GM12878 (cell line): Measurements from ENCODE around the gene TCF20. TPM values are rescaled to one million over a fixed set of nuclear protein-coding genes. Genes with fewer than 3 reads are reported as not detected.

ENCODE experiments used
- ATF7 ChIP-seq: fragments of 450-650 bp; IDR thresholded peaks from 2 replicates; pipeline ENCODE4 v1.6.1; 2016; ENCODE audit warnings: low read depth, mild to moderate bottlenecking
- BCL11A ChIP-seq: IDR thresholded peaks from 2 replicates; pipeline ENCODE4 v1.6.1; 2011; ENCODE audit warnings: low read depth, low read length
- BHLHE40 ChIP-seq, 2 experiments: fragments of 450-650 bp in 1 of 2; IDR thresholded peaks; 2 replicates each; pipeline ENCODE4 v1.6.1; 2011 to 2017; ENCODE audit warnings: low read depth in 2 of 2, borderline replicate concordance in 1 of 2, improper control_type of control experiment in 1 of 2, low read length in 1 of 2, mild to moderate bottlenecking in 1 of 2
- E4F1 ChIP-seq: fragments of 450-650 bp; IDR thresholded peaks from 2 replicates; pipeline ENCODE4 v1.6.1; 2018; ENCODE audit warnings: borderline replicate concordance, mild to moderate bottlenecking; ENCODE audit not compliant: partially characterized antibody
- ESRRA ChIP-seq: IDR thresholded peaks from 2 replicates; pipeline ENCODE4 v1.6.1; 2012; ENCODE audit warnings: mild to moderate bottlenecking, low read length, improper control_type of control experiment
- FOS ChIP-seq: IDR thresholded peaks from 3 replicates; pipeline ENCODE4 v1.6.1; 2011; ENCODE audit warnings: borderline replicate concordance; ENCODE audit not compliant: insufficient read length; ENCODE audit errors: extremely low read depth
- HSF1 ChIP-seq: fragments of 150-350 bp; IDR thresholded peaks from 2 replicates; pipeline ENCODE4 v1.6.1; 2014; ENCODE audit warnings: mild to moderate bottlenecking, low read depth, low read length
- PML ChIP-seq: IDR thresholded peaks from 2 replicates; pipeline ENCODE4 v1.6.1; 2012; ENCODE audit warnings: low read length, inconsistent platforms
- RAD21 ChIP-seq: IDR thresholded peaks from 2 replicates; pipeline ENCODE4 v1.6.1; 2011; ENCODE audit warnings: mild to moderate bottlenecking, low read depth, low read length, moderate library complexity; ENCODE audit not compliant: insufficient read depth
- TAF1 ChIP-seq: IDR thresholded peaks from 2 replicates; pipeline ENCODE4 v1.6.1; 2011; ENCODE audit warnings: mild to moderate bottlenecking, low read depth, low read length, borderline replicate concordance
- USF1 ChIP-seq: IDR thresholded peaks from 2 replicates; pipeline ENCODE4 v1.6.1; 2011; ENCODE audit warnings: borderline replicate concordance, low read depth, mild to moderate bottlenecking, moderate library complexity, mixed read lengths, low read length; ENCODE audit not compliant: insufficient read depth; ENCODE audit errors: extremely low read length
- WRNIP1 ChIP-seq: IDR thresholded peaks from 2 replicates; pipeline ENCODE4 v1.6.1; 2011; ENCODE audit warnings: low read depth, low read length, improper control_type of control experiment, borderline replicate concordance
- ZNF24 ChIP-seq: fragments of 450-650 bp; IDR thresholded peaks from 2 replicates; pipeline ENCODE4 v1.6.1; 2017; ENCODE audit warnings: antibody characterized with exemption, mild to moderate bottlenecking
- ZZZ3 ChIP-seq: IDR thresholded peaks from 2 replicates; pipeline ENCODE4 v1.6.1; 2011; ENCODE audit warnings: low read depth; ENCODE audit not compliant: control insufficient read depth, insufficient read length
- polyA plus RNA-seq, 11 experiments: library from polyadenylated mRNA; depleted of rRNA in 4 of 11; unstranded in 6 of 11; stranded (reverse) in 5 of 11; fragments of >200 nt; fragmentation: Nextera tagmentation in 4 of 11; fragmentation: Illumina TruSeq in 1 of 11; extraction: Ambion mirVana in 4 of 11; extraction: Trizol in 1 of 11; gene quantifications; 1 replicate in 1 of 11; 2 replicates in 10 of 11; pipeline versions ENCODE4 v1.2.1 to v1.2.3, GENCODE V29; 2011 to 2016; ENCODE audit warnings: inconsistent platforms in 2 of 11, missing spikeins in 2 of 11, low read depth in 1 of 11
- total RNA-seq, 4 experiments: library from RNA; depleted of rRNA in 3 of 4; stranded (reverse); fragments of >200 nt in 3 of 4; fragmentation: Illumina TruSeq in 1 of 4; extraction: Trizol in 1 of 4; gene quantifications; 2 replicates each; pipeline versions ENCODE4 v1.2.1 to v1.2.3, GENCODE V29; 2013 to 2021
- TF ChIP-seq, protein P1 (sequence below): IDR thresholded peaks from 2 replicates; pipeline ENCODE4 v1.6.1; 2012; ENCODE audit warnings: low read depth, low read length, improper control_type of control experiment
- TF ChIP-seq, protein P2 (sequence below): IDR thresholded peaks from 2 replicates; pipeline ENCODE4 v1.6.1; 2011; ENCODE audit warnings: low read depth, low read length, improper control_type of control experiment, borderline replicate concordance

Gene TCF20
- total and polyA plus RNA-seq, 10 of the 15 experiments (the other 5 are each of a cell fraction or from before 2014, with no cell fraction given) = 0.64 to 52.9 (median 22.6) TPM

- peak; percentile 58 for TF ChIP-seq USF1
- TF ChIP-seq TAF1 = no peak
- no peak for TF ChIP-seq HSF1
- TF ChIP-seq ZZZ3 = no peak
- TF ChIP-seq RAD21 = no peak
- TF ChIP-seq BCL11A = no peak
- TF ChIP-seq PML = no peak
- TF ChIP-seq, protein P1, sequence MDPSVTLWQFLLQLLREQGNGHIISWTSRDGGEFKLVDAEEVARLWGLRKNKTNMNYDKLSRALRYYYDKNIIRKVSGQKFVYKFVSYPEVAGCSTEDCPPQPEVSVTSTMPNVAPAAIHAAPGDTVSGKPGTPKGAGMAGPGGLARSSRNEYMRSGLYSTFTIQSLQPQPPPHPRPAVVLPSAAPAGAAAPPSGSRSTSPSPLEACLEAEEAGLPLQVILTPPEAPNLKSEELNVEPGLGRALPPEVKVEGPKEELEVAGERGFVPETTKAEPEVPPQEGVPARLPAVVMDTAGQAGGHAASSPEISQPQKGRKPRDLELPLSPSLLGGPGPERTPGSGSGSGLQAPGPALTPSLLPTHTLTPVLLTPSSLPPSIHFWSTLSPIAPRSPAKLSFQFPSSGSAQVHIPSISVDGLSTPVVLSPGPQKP = no peak
- no peak for TF ChIP-seq ZNF24
- TF ChIP-seq E4F1 = no peak
- no peak for TF ChIP-seq ESRRA
- TF ChIP-seq, protein P2, sequence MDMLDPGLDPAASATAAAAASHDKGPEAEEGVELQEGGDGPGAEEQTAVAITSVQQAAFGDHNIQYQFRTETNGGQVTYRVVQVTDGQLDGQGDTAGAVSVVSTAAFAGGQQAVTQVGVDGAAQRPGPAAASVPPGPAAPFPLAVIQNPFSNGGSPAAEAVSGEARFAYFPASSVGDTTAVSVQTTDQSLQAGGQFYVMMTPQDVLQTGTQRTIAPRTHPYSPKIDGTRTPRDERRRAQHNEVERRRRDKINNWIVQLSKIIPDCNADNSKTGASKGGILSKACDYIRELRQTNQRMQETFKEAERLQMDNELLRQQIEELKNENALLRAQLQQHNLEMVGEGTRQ = peak; percentile 21; the same call in 1 of the 2 replicates
- no peak for TF ChIP-seq ATF7
- no peak for TF ChIP-seq FOS
- TF ChIP-seq WRNIP1 = no peak
- TF ChIP-seq BHLHE40 (IDR thresholded peaks at IDR 0.05; ENCODE audit: borderline replicate concordance in 1 of 2, low read depth in 2 of 2, low read length in 1 of 2) = peak in 1 of 2 experiments; percentile 31; a peak in 1 of 4 replicates
Observed at GRCh38 chr22:42262964-42263363, 7.5 kb downstream of the TCF20 start (continued).
